Bone marrow (tissue), 2 donors: ENCODE measurements around the gene AAR2.

ENCODE experiments used
- DNase-seq, 2 donors: peaks; one replicate each; lab custom pipeline; 2025; lab: John Stamatoyannopoulos, UW

Gene AAR2

DNA sequence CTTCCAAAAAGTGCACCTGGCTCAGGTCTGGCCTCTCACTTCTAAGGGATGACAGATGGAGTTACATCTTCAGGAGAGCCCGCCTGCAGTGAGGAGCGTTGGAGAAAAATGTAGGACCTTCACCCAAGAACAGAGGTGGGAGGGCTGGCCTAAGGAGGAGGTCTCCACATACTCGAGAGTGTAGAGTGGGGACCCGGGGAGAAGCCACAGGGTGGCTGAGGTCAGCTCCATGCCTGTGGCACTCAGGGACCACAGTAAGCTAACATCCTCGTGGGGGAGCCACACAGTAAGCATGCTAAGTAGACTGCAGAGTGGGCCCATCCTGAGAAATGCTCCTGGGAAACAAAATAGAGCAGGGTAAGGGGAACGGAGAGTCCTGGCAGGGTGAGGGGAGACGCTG is 24.0 kb downstream of the AAR2 start:
- DNase-seq: no peak

DNA sequence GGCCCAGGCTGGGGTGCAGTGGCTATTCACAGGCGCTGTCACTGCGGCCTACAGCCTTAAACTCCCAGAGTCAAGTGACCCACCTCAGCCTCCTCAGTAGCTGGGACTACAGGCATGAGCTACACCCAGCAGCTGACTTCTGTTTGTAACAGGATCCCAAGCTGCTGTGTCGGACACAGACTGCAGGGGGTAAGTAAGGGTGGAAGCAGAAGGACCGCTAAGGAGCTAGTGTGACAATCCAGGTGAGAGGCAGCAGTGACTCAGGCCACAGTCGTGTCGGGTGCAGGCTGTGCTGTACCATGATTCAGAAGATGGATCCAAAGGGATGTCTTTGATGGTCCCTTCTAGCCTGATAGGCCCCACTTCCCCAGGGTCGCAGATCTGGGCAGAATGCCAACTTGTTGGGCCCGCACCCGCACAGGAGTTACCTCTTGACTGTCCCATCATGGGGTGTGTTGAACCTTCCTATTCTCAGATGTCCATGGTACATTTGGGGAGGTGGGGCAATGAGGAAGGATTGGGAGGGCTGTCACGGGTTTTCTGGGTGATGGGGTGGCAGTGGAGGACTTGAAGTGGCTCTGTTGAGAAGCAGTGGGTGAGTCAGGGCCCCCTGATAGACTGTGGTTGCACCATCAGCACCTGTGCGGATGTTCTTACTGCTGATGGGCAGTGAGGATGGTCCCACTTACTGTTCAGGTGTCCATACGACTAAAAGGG is 25.3 kb downstream of the AAR2 start:
- no peak for DNase-seq

DNA sequence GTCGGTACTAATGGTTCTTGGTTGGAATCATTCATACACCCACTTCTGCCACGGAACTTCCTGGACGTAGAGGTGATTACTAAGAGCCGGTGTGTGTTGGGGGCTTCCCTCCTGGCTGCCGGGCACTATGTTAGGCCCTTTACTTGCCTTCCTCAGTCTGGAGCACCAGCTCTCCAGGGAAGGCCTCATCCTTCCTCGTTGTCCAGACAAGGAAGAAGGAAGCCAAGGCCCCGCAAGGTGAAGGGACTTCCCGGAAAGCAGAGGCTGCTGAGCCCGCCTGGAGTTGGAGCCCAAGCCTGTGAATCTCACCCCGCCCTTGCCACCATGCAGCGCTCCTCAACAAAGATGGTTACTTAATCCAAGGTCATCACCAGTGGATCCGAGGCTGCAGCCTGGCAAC is 26.2 kb downstream of the AAR2 start:
- no peak for DNase-seq

DNA sequence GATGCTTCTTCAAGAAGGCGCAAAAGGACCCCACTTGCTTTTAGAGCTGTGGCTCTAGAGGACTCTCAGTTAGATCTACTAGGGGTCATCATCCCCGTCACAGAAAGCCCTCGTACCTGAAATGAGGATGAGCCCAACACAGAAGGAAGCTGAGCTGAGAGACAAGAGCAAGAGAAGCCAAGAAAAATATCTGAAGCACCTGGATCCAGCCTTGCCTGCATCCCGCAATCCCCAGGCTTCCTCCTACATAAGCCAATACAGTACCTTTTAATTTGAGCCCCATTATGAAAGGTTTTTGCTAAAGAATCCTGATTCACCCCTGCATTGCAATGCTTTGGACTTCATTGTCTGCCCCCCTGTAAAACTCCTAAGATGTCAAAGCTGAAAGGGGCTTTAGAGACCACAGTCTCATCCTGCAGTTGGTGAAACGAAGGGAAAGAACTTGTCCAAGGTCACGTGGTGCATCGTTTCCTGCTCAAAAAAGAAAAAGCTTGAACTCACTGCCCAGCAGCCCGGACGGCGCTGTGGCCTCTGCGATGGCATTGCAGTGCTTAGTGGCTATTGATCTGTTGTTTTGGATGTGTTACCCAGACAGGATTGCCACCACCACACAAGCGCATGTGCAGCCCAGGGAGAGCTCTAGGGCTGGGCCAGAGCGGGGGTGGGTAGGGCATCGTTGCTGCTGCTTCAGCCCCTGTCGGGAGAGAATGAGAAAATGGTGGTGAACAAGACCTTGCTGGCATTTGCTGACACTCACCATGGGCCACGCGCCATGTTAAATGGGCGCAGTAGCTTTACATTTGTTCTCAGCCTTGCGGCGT is 28.4 kb downstream of the AAR2 start:
- no peak for DNase-seq

DNA sequence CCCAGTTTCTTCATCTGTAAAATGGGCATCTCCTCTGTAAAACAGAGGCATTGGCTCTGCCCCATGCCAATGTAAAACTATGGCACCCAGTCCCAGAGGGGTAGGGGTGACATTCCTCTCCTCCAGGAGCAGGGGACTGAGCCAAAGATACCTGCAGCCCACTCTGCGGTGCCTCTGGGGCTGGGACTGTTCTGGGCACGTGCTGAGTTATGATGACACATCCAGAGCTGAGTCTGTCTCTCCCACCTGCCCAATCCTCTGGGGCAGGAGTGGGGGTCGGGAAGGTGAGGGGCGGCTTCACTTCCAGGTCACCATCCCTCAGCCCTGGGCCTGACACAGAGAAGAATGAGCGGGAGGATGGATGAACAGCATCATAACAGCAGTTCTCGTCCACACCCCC is 29.9 kb downstream of the AAR2 start:
- DNase-seq: no peak

DNA sequence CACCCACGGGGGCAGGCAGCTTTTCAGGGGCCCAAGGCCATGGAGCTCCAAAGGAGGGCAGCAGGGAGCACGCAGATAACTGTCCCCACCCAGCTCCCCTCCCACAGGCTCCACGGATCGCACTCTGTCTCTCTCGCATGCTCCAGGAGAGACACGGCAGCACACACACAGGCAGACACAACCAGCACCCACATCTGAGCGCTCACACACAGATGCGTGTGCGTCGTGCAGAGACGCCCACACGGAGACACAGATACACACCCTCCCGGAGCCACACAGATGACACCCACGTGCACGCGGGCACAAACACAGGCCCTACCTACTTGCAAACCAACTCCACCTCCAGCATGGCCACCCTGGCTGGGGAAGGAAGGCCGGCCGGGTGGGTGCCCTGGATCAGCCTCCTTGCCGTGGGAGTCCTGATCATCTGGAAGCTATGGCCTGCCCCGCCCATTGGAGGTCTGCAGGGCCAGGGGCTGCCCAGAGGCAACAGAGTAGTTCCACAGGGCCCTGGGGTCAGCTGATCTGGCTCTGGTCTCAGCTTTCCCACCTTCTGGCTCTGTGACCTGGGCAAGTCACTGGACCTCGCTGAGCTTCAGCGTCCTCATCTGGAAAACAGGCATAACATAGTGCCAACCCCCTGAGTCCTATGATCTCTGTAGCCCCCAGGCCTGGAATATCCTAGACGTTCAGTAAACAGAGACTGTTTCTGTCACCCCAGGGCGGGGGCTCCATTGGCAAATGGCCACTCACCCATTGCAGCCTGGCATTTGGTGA is 31.5 kb downstream of the AAR2 start:
- DNase-seq: no peak

DNA sequence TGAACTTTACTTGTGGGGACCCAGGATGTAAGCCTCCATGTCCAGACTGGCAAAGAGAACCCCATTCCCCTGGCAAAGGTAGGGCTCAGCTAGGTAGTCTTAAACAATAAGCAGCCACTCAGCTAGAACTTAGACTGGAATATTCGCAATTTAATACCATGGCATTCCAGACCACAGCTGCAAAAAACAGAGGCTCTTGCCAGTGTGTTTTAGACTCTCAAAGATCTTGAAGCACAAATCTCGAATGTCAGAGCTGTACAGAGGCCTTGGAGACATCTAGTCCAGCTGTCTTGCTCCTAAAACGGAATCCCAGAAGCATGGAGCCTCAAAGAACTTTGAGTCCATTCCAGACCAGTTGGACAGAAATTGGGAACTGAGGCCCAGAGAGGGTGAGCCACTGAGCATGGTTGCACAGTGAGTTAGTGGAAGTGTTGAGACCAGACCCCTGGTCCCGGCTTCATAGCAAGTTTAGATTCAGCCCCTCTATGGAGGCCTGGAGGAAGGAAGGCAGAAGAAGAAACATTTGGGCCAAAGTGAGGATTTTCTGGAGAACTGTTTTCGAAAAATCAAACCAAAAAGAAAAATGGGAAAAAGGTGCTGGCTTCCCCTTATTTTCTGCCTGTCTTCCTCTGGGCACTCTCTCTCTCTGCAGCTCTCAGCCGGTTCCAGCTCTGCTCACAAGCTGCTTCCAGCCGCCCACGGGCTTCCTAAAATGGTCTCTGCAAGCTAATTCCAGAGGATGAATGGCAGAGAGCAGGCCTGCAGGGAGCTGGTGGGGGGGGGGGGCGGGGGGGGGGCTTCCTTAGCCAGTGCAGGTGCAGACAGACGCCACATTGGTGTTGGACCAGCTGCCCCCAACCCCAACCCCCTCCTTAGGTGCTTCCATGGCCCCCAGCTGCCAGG is 32.4 kb downstream of the AAR2 start:
- DNase-seq: no peak

DNA sequence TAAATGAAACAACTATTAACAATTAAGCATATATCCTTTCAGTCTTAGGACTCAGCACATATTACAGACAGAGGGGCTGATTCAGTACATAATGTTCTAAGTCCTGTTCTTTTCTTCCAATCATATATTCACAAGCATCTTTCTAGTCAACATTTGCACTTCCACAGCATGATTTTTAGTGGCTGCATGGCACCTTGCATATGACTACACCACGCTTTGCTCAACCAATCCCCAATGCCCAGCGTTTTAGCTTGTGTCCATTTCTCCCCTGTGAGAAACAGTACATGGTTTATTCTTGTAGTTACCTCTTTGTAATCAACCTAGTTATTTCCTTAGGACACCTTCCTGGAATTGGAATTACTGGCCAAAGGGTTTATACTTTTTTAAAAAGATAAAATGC is 33.2 kb downstream of the AAR2 start:
- DNase-seq: no peak

DNA sequence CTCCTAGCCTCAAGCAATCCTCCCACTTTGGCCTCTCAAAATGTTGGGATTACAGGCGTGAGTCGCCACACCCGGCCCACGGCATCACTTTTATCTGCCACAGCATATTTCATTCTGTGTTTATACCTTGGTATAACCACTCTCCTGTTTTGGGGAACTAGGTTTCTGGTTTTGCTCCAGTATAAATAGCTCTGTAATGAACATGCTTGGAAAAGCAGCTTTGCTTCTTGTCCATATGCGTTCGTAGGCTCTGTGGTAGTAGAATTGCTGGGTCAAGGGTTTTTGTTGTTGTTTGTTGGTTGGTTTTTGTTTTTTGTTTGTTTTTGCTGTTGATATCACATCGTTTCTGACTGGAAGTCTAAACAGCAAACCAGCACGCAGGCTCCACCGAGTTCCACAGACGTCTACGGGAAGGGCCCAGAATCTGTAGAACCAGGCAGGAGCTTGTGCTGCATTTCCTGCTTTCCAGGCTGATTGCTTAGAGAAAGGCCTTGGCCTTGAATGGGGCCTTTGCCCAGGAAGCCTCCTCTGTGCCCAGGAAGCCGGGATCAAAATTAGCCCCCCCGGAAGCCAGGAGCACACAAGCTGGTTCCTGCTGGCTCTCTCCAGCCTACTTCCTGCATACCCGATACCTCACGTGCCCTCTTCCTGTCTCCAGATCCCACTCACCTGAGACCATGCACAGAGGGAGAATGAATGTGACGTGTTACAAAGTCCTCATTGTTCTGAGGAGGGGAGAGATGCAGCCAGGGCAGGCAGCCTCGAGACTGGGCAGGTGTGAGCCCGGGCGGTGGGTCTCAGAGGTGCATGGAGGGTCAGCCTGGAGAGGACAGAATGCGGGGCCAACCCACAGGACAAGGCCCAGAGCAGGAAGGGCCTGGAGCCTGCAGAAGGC is 34.7 kb downstream of the AAR2 start:
- no peak for DNase-seq

DNA sequence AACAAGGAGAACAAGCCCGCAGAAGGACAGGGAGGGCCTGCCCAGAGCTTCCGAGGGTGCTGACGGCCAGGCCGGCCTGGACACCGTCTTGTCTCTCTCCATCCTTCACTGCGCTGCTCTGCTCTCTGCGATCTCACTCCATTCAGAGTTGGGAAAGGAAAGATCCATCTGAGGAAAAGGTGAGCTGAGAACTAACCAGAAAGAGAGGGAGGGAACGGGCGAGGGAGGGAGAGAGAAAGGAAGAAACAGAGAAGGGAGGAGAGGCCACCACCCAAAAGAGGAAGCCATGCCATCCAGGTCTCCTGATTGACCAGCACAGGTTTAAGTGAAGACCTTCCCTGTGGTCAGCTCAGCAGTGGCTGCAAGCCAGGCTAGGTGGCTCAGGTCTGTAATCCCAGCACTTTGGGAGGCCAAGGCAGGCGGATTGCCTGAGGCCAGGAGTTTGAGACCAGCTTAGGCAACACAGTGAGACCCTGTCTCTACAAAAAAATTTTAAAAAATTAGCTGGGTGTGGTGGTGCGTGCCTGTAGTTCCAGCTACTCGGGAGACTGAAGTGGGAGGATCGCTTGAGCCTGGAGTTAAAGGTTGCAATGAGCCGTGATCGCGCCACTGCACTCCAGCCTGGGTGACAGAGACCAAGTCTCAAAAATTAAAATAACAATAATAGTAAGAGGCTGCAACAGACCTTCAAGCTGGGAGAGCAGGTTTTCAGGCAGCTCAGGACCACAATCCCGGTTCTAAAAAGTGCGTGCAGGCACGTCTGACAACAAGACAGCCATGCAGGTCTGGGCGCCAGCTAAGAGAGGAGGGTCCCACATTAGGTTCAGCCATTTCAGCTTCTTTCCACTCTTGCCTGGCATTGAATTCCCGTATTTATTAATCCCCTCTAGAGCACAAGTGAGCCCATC is 35.6 kb downstream of the AAR2 start:
- no peak for DNase-seq

DNA sequence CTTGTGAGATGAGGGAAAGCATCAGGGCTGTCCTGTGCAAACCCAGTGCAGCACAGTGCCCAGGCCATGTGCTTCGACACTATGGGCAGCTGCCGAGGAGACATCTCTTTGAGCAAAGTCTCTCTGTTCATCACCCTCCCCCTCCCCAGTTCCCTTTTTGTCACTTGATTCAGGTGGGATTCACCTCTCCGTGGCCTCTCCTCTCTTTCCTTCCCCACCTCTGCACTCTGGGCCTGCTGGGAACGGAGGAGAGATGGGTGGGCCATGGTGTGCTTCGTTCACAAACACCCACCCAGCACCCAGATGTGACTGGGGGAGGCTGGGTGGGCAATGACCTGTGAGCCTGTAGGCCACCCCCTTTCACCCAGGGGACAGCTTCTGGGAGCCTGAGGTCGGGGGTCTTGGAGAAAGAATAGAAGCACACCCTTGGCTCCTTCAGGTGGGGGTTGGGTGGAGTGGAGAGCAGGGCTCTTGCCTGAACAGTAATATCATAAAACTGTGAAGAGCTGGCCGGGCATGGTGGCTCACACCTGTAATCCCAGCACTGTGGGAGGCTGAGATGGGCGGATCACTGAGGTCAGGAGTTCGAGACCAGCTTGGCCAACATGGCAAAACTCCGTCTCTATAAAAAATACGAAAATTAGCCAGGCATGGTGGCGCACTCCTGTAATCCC is 36.4 kb downstream of the AAR2 start:
- no peak for DNase-seq

DNA sequence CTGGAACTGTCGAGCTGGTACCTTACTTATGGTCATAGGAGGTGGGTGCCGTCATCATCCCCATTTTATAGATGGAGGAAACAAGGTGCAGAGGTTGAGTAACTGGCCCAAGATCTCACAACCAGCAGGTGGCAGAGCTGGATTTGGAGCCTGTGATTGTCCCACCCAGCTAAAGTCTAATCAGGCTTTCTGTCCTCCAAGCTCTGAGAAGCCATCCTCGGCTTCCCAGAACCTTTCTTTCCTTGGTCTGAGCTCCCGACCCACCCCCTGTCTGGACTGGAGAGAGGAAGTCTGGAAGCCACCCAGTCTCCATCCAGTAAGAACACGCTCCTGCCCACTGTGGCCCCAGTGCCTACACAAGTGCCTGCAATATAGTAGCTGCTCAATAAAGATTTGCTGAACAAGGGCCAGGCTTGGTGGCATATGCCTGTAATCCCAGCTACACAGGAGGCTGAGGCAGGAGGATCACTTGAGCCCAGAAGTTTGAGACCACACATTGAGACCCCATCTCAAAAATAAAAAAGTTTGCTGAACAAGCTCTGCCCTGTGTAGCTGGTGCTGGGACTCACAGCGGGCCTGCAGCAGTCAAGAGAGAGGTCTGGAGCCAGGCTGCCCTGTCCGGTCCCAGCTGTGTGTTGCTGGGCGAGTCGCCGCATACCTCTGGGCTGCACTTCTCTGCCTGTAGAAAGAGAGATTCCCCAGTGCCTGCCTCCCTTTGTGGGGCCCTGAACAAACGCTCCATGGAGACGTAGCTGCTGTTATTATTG is 37.3 kb downstream of the AAR2 start:
- DNase-seq: no peak

DNA sequence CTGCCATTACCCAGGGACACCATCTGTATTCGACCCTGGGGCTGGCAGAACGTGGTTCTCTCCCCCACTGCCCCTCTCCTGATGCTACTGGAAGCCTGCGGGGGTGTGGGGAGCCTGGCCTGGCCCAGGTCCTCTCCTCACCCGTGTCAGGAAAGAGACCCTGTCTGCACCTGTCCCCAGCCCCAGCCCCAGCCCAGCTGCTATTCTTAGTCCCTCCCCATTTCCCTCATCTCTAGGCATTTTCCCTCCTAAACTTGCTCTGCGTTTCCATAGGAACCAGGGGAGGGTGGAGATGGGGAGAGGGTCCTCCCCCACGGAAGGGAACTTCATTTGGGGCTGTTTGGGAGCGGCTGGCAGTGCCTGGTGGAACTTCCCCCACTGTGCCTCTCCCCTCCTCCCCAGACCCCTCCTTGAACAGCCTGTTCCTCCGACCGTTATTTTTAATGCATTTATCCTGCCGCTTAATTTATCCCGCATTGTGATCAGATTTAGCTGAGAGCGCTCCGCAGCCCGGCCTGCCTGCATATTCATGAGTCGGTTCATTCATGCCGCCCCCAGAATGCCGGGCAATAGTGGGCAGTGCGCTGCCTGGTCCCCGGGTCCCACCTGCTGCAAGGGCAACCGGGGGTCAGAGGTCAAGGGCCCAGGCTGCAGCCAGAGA is 38.0 kb downstream of the AAR2 start:
- DNase-seq: no peak

DNA sequence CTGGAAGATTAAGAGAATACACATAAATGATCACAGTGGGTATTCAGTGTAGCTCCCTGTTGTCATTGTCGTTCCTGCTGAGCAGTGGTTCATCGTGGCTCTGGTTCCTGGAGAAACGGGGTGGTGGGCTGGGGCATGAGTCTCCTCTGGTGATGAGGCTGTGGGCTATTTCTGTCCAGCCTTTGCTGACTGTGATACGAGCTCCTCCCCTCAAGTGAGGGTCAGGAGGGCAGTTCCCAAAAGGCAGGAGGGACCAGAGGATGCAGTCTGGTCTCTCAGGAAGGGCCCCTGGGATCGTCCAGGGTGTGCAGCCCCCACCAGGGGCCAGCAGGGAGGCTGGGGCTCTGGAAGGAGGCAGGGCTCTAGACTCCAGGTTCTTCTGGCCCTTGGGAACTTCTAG is 38.7 kb downstream of the AAR2 start:
- no peak for DNase-seq

DNA sequence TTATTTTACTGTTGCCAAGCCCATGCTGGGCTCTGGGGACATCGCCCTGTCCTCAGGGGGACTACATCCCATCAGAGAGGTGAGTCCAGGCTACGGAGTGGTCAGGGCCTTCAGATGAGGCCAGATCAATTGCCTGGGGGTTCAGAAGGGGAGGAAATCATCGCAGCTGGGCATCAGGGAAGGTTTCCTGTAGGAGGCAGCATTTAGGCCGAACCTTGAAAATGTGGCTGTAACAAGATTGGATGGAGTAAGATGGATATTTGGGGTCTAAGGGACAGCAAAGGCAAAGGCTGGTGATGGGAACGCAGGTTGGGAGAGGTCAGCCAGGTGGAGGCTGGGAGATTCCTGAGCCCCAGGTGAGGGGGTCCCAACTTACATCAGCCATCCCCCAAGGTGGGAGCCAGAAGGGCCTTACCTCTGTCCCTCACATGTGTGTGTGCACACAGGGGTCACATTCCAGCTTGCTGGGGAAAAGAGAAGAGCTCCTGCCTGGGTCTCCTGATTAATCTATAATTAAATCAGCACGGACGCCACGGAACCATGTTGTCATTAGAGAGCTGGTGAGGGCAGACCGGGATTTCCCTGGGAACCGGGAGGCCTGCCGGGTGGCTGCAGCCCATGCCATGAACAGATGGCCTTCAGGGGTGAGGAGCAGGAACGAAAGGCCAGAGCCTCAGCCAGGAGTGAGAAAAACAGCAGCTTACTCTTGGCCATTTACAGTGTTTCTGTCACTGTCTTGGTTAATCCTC is 39.3 kb downstream of the AAR2 start:
- no peak for DNase-seq

DNA sequence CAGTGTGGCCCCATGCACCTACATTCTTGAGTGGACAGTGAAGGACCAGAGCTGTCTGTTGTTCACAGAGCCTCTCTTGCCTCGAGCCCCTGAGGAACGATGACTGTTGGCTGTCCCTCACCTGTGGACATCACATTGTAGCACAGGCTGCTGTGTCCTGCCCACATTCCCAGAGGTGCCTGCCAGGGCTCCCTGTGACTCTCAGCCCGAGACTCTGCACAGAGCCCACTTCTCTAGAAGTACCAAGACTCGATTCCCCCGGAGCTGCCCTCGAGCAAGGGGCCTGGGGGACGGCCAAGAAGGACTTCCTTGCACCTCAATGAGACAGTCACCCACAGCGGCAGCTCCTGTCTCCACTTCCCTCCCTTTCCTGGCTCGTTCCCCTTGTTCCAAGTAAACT is 41.3 kb downstream of the AAR2 start:
- no peak for DNase-seq

DNA sequence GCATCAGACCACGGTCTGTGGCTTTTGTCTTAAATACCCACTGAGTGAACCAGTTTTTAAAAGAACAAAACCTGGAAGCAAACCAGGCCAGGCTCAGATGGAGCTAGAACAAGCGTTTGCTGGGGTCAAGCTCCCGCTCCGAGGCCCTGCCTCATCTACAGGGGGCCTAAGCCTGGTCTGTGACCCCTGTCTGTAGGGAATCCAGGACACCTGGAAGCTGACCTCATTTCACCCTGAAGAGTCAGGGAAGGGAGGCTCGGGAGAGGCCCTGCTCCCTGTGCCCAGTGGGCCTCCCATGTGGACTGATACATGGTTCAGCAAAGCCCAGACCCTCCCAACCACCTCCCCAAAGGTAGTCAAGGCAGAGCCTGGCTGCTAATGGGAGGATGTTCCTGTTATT is 43.1 kb downstream of the AAR2 start:
- DNase-seq: no peak
